HepG2 (cell line): ENCODE measurements around the gene QSER1. TPM values are rescaled to one million over a fixed set of nuclear protein-coding genes. Genes with fewer than 3 reads are reported as not detected.
A peak's percentile ranks its signal among the peaks of the same experiment; 100 is the strongest.

ENCODE experiments used
- ATF3 ChIP-seq: sonication (generic); formaldehyde crosslinking; IDR thresholded peaks from 2 replicates; pipeline ENCODE4 v1.4.0; 2020; ENCODE audit warnings: missing genetic modification reagents
- KDM6A ChIP-seq: IDR thresholded peaks from 2 replicates; pipeline ENCODE4 v1.6.1; 2016; ENCODE audit warnings: low read depth
- RAD21 ChIP-seq: fragments of 450-650 bp; formaldehyde crosslinking; IDR thresholded peaks from 2 replicates; pipeline ENCODE4 v1.5.0; 2020; ENCODE audit warnings: mild to moderate bottlenecking
- REST ChIP-seq, 2 experiments: IDR thresholded peaks; 2 replicates each; pipeline ENCODE4 v1.6.1; 2011 to 2012; ENCODE audit warnings: low read length in 2 of 2, borderline replicate concordance in 1 of 2, low read depth in 1 of 2, mild to moderate bottlenecking in 1 of 2, moderate library complexity in 1 of 2
- STAT6 ChIP-seq: sonication (generic); formaldehyde crosslinking; IDR thresholded peaks from 2 replicates; pipeline ENCODE4 v1.4.0; 2020; ENCODE audit warnings: missing genetic modification reagents, mild to moderate bottlenecking, borderline replicate concordance
- THAP11 ChIP-seq: IDR thresholded peaks from 2 replicates; pipeline ENCODE4 v1.6.1; 2016; ENCODE audit warnings: missing biosample characterization, missing genetic modification reagents
- TMF1 ChIP-seq: sonication (generic); formaldehyde crosslinking; IDR thresholded peaks from 2 replicates; pipeline ENCODE4 v1.8.1; 2022; ENCODE audit warnings: low read depth, missing genetic modification reagents
- XRCC5 ChIP-seq: fragments of 200-400 bp; formaldehyde crosslinking; optimal IDR thresholded peaks from 2 replicates; pipeline ENCODE3; 2017; ENCODE audit warnings: mild to moderate bottlenecking, low read length
- ZKSCAN8 ChIP-seq: IDR thresholded peaks from 2 replicates; pipeline ENCODE4 v1.6.1; 2016; ENCODE audit warnings: borderline replicate concordance, missing genetic modification reagents, missing compliant biosample characterization
- ZNF143 ChIP-seq: sonication (generic); formaldehyde crosslinking; IDR thresholded peaks from 2 replicates; pipeline ENCODE4 v1.4.0; 2020; ENCODE audit warnings: missing genetic modification reagents
- ZNF296 ChIP-seq: sonication (generic); formaldehyde crosslinking; conservative IDR thresholded peaks from 2 replicates; pipeline ENCODE4 v1.5.0; 2020; ENCODE audit warnings: mild to moderate bottlenecking, missing genetic modification reagents
- ZNF512B ChIP-seq: sonication (generic); formaldehyde crosslinking; IDR thresholded peaks from 2 replicates; pipeline ENCODE4 v1.5.1; 2020; ENCODE audit warnings: missing genetic modification reagents, mild to moderate bottlenecking, borderline replicate concordance
- ZZZ3 ChIP-seq: sonication (generic); formaldehyde crosslinking; IDR thresholded peaks from 2 replicates; pipeline ENCODE4 v1.4.0; 2020; ENCODE audit warnings: missing genetic modification reagents, mild to moderate bottlenecking, borderline replicate concordance
- polyA plus RNA-seq, 8 experiments: library from polyadenylated mRNA; depleted of rRNA in 3 of 8; stranded (reverse) in 7 of 8; unstranded in 1 of 8; fragments of >200 nt; fragmentation: Illumina TruSeq in 4 of 8; extraction: Trizol in 4 of 8; gene quantifications; 2 replicates each; pipeline versions ENCODE4 v1.2.1 to v1.2.3, GENCODE V29; 2011 to 2016; ENCODE audit warnings: low read depth in 4 of 8, missing spikeins in 1 of 8, mixed read lengths in 1 of 8; ENCODE audit not compliant: insufficient read depth in 1 of 8
- total RNA-seq, 5 experiments: library from RNA; depleted of rRNA; stranded (reverse); fragments of >200 nt; fragmentation: Illumina TruSeq; extraction: Trizol; gene quantifications; 2 replicates each; pipeline ENCODE4 v1.2.3, GENCODE V29; 2016; ENCODE audit warnings: low read depth in 1 of 5

Gene QSER1
- total and polyA plus RNA-seq, 2 of the 13 experiments (the other 11 are each of a cell fraction or from before 2014, with no cell fraction given), result 8.9 to 17.3 TPM

- TF ChIP-seq ZNF143, result no peak
- no peak for TF ChIP-seq ZZZ3
- no peak for TF ChIP-seq ZKSCAN8 (CRISPR knock-in tag)
- peak; percentile 62 for TF ChIP-seq THAP11 (CRISPR knock-in tag)
- TF ChIP-seq REST (IDR thresholded peaks at IDR 0.05; ENCODE audit: borderline replicate concordance in 1 of 2, low read depth in 1 of 2, low read length in 2 of 2), result peak in 1 of 2 experiments; percentile 14; a peak in 1 of 4 replicates
- peak; percentile 63; the same call in 1 of the 2 replicates for TF ChIP-seq TMF1
- TF ChIP-seq ATF3 (CRISPR knock-in tag), result no peak; the same call in 1 of the 2 replicates
- TF ChIP-seq KDM6A (CRISPR knock-in tag), result no peak
- TF ChIP-seq ZNF296 (CRISPR knock-in tag), result no peak
- TF ChIP-seq ZNF512B (CRISPR knock-in tag), result no peak
- no peak for TF ChIP-seq XRCC5
- TF ChIP-seq RAD21 (CRISPR knock-in tag), result peak; percentile 44
- TF ChIP-seq STAT6, result no peak
These were observed 123.3 kb downstream of the QSER1 start, which contains the start of gene DEPDC7 (continued) for GRCh38 chr11:33015621-33016551.
